SIG-M5 treated with dmso at 0.1 percent for 504 hours (cell line): Measurements from ENCODE around the gene CAMKV.
A peak's percentile ranks its signal among the peaks of the same experiment; 100 is the strongest.

Experiments used
- DNase-seq: peaks from one replicate; lab custom pipeline; 2025; ENCODE audit not compliant: unreplicated experiment; lab: John Stamatoyannopoulos, UW

The CAMKV gene

DNA sequence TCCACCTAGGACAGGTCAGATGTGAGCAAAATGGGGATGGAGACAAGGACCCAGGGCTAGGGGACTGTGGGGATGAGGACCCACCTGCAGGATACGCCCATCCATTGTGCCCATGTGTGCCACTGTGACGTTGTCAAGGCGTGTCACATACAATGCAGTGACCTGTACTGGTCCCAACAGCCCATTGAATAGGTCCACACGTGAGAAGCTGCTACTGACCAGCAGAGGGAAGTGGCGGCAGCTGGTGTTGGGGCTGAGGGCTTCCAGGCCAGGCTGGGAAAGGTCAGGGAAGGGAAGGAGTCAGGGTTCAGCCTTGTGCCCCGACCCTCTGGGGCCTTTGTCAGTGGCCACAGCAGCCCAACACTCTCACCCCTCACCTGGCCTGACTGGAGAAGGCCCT, 29.3 kb upstream of the CAMKV start:
- DNase-seq, result no peak

DNA sequence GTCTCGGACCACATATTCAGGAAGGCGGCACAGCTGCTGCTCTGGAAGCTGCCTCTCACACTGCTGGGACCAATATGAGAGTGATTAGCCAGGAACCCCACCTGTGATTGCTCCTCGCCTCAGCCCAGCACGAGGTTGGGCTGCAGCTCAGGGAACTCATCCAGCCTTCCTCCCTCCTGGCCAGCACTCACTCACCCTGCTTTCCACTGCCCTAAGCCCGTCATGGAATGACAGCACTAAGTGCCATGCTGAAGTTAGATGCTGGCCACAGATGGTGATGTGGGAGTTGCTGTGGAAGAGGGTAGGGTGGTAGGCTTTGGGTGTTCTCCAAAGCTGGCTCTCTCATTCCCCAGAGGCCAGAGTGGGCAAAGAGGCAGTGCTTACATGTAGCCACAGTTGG, 26.6 kb upstream of the CAMKV start:
- DNase-seq, result no peak

DNA sequence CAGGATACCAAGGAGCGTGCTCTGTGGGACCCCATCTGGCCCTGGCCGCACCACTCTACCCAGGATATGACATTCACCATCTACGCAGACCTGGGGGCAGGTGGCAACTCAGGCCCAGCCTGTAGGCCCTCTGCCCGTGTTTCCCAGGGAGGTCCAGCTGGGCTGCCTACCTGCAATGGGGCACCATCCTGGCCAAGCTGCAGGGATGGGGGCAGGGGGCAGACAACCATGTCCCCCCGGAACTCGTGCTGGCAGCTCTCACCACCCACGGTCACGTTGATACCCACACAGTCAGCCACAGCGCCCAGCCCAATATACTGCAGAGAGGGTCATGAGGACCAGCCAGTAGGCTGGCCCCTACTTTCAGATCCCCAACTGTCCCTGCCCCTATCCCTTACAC, 26.1 kb upstream of the CAMKV start:
- DNase-seq, result no peak

DNA sequence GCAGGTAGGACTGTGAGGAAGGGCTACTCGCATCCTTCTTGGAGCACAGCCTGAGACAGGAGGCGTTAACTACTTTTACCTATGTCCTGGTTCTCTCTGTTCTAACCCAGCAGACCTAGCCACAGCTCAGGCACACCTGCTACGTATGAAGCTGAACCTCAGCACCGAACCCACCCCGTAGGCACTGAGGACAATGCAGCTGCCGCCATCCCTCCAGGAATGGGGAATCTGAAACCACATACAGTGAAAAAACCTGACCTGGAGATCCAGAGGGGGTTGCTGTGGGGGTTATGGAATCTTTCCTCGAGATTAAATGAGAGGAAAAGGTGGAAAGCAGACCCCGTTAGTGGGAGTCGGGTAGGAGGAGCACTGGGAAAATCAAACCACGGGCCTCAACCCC, 19.6 kb upstream of the CAMKV start:
- no peak for DNase-seq

DNA sequence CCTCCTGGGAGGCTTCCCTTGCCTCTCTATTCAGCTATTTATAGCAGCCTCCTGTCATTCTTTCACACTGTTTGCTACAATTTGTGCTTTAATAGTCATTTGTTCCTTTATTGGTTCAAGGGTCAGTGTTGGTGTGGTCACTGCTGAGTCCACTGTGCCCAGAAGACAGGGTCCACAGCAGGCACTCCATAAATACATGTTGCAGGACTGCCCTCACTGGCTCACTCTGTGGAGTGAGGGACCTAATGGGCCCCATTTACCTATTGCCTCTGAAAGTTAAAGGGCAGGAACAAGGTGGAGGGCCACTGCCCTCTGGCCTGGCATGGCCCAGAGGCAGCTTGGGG, 17.2 kb upstream of the CAMKV start:
- no peak for DNase-seq

DNA sequence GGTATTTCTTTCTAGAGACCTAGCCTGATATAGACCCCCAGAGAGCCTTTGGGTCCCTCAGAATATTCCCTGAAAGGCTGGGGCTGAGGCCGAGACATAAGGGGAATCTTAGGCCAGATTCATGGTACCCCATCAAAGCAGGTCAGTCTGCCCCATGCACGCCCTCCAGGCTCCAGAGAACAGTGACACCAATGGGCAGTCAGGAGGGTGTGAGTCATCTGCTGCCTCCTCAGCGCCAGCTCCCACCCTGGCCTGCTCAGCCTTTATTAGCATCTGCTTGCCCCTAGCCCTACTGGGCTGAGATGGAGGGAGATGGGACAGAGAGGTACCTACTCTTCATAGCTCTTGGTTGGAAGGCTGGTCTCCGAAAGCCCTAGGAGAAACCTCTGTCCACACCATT, 14.3 kb upstream of the CAMKV start:
- no peak for DNase-seq

DNA sequence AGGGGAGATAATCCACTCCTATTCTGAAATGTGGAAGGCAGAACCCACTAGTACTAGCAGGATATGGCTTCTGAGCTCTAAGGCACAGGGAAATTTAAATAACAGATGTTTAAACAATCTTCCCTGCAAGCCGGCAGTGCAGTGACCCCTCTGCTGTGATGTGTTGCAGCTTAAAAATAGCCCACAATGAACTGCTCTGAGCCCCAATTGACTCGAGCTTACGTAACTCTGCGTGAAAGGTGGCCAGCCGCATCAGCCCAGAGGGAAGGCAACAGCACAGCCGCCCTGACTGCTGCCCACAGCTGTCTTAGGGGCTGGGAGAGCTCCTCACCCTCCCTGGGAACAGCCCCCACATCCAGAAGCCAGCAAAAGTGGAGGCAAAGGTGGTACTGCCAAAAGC, 12.5 kb upstream of the CAMKV start:
- peak; percentile 68 for DNase-seq

DNA sequence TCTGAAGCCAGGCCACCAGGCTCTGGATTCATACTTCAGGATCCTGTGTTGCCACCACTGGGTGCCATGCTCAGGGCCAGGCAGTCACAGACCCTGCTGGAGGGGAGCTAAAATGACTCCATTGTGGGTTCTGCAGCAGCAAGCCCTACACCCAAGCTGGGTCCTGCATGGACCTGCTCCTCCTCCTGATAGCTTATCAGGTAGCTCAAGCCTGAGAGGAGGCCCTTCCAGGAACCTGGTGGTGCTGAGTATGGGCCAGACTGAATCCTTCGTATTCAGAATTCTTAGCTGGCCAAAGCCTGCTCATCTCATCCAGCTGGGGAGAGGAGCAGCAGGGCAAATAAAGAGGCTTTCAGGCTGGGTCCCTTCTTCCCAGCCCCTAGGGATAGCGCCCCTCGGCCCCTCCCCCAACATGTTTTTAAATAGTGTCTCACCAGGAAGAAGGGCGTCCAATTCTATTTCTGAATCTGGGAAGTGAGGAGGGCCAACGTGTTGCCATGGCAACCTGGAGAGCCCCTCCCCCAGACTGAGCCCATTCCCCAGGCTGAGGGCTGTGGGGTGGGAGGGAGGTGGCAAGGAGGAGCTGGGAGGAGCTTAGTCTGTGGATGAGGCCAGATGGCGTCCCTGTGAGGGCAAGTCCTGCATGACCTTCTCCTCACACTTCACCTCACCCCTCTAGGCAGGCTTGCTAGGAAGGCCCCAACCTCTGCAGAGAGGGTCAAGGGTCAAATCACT, 11.0 kb upstream of the CAMKV start:
- DNase-seq, result no peak

DNA sequence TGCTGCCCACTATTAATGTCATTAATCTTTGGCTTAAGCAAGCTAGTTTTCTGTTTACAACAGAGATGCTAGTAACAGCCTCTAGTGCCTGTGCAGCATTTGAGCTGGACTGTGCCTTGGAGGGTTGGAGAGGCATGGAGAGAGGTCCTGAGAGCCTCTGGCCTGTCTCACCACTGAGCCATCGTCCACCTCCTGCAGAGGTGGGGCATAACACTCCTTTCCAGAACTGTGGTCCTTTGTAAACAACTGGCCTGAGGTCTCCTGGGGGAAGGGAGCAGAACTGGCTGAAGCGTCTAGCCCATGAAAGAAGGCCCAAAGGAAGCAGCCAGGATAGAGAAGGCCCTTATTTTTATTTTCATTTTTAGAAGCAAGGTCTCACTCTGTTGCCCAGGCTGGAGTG, 10.0 kb upstream of the CAMKV start:
- no peak for DNase-seq

DNA sequence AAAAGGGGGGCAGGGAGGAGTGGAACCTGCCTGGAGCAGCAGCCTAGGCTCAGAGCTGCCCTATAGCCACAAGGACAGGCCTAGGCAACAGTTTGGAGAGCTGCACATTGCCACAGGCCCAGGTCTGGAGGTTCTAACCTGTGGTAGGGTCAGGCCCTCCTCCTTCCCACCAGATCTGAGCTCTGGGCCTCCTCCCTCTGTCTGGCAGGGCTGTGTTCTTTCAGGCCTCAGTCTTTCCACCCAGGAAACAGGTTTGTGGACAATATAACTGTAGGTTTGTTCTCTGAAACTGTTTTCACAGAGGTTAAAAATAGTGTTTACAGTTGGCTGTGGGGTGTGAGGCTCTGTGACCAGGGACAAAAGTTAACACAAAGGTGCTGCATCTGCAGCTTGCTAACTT, 9.0 kb upstream of the CAMKV start:
- DNase-seq, result no peak

DNA sequence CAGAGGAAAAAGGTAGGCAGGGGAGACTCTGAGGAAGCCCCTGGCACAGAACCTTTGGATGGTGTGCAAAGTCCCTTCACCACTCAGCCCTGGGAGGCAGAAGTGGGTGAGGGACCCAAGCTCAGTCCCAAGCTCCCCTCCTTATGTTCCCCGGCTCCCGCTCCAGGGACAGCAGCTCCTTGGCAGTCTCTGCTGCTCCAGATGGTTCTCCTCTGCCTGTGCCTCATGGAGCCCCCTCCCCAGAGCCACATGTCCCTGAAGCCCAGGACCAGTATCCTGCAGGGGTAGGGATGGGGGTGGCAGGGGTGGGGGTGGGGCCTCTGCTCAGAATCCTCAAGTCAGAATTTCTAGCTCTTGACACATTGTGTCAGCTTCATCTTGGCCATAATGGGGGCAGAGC, 8.0 kb upstream of the CAMKV start:
- DNase-seq, result no peak

DNA sequence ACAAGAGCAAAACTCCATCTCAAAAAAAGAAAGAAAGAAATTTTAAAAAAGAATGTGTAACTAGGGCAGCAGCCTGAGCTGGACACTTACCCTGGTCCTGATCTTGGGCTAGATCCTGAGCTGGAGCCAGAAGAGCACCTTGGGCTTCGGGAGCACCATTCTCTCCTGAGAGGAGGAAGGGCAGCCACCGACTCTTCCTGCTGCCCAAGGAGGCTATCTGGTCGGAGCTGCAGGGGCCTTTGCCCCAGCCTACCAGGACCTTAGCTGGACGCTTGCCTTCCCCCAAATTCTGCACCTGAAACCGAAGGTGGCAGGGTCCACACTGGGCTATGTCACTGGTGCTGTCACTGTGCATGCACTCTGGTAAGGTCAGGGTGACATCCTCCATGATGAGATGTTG, 6.9 kb upstream of the CAMKV start:
- no peak for DNase-seq

DNA sequence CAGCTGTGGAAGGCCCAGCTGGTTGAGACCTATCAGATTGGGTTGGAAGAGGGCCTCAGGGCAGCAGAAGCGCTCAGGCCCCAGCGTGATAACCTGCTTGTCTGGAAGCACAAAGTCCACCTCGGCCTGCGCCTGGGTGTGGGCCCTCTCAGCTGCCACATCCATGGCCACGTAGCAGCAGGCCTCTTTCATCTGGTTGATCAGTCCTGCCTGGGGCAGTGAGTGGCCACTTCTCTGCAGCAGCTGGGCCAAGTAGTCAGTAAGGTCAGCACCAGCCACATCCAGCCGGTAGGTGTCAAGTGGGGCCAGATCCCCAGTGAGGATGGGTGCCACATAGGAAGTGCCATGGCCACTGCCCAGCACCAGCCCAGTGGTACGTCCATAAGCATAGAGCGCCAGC, 3.9 kb upstream of the CAMKV start:
- DNase-seq, result no peak

DNA sequence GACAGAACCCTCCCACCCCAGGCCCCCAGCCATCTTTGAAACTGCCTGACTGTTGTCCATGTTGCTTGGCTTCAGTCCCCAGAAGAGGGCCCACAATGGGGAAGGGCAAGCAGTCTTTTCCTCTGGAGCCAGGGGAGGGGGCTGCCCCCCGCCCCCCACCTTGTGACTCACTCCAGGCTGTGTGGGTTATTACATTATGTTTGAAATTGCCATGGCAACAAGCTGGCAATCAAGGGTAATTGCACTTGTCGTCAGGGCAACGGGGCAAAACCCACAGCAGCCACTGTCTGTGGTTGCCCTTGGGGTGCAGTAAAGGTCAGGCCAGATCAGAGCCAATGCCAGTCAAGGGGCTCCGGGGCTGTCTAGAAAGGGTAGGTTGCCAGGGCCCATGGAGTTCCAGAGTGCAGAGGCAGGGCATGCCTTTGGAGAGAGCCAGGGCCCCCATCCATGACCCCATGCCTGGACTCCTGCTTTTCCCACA, 3.1 kb upstream of the CAMKV start:
- peak; percentile 20 for DNase-seq

DNA sequence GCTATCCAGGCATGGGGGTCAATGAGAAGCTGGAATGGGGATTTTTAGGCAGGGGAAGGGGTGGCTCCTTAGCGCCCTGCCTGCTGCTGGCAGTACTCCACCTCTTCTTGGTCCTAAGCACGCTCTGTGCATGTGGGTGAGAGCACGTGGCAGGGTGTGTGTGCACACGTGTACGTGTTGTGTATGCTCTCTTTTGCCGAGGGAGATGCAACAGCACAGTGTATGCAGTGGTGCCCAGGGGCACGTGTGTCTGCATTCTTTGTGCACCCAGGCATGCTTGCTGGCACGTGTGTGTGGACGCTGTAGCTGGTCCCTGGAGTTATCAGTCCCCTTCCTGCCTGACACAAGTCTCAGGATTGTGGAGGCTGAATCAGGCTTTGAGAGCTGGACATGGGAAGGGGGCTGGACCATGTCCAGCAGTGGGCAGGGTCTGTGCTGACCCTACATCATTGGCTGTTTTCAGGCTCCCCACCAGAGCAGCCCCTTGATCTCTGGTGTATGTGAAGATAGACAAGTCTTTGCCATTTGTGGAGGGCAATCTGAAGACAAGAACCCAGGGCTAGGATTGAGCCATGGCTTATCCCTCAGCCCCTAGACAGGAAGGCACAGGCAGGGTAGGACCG, 1.9 kb upstream of the CAMKV start:
- no peak for DNase-seq

DNA sequence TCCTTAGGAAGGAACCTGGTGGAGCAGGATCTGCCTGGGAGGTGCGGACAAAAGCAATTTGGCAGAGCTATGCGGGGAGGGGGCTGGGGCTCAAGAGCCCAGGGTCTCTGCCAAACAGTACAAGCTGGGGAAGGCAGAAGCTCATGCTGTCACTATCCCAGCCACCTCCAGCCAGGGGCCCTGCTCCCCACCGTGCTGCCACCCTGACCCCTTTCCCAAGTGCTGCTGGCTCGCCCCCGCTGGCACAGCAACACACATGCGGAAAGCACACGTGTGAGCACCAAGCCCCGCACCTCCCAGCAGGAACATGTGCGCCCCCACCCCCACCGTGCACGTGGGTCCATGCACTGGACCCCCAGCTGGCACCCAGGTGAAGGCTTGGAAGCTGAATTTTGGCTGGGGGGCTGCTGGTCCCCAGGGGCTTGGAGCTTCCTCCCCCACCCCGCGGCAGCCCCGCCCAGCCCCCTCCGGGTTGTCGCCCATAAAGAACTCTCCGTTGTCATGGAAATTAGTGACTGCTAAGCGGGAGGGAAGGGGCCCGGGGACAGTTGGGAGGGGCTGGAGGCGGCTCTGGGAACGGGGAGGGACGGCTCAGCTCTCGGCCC, 742 bp downstream of the CAMKV start:
- no peak for DNase-seq

DNA sequence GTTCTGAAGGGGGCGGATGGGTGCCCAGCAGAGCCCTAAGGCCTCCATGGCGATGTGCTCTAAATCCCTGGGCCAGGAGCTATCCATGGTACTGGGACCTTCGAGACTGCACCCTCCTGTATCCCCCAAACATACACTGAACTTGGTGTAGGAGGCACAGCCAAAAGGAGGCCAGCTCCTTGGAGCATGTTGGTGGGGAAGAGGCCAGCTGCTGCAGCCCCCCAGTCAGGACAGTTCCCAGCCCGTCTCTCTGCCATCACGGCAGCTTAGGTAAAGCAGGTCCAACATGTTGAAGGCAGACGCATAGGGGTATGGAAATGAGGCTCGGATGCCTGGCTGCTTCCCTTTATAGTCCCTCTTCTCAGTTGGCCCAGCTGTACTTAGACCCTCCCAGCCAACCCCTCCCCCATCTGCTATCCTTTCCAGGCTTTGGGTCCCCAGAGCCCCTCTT, 1.8 kb downstream of the CAMKV start:
- DNase-seq, result peak; percentile 61

DNA sequence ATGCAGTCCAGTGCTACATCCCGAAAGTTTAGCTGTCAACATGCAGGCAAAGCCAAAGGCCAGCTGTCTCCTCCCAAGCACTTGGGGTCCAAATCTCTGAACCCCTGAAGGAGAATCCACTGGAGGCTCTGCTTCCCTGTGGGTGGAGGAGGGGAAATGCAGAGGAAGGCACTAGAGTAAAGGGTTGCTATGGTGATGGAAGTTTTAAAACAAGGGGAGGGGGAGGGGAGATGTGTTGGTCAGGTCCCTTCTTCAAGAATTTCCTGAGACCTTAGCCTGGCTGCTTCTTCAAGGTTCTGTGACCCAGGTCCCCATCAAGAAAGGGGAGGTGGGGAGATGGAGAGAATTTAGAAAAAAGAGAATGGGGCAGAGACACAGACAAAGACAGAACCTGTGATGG, 2.3 kb downstream of the CAMKV start:
- no peak for DNase-seq

DNA sequence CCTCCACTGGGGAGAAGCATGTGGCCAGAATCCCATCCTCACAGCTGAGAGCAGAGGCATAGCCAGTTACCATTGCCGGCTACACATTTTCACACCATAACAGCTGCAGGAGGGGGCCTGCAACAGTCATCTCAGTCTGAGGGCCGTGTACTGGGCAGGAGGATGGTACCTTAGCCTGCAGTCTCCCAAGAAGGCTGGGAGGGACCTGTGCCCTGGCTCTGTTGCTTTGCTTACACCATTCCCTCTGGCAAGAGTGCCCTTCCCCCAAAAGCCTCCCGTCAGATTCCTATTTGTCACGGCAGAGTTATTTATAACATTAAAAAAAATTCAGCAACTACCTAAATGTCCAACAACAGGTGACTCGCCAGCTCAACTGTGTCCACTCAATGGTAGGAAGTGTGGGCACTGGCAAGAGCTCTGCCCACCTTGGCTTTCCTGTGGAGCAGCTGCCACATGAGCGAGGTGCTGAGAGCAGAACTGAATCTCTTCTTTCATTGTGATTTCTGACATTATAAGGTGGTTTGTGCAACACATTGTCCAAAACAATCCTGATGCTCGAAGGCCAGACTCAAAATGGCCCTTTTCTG, 4.4 kb downstream of the CAMKV start:
- DNase-seq, result no peak

DNA sequence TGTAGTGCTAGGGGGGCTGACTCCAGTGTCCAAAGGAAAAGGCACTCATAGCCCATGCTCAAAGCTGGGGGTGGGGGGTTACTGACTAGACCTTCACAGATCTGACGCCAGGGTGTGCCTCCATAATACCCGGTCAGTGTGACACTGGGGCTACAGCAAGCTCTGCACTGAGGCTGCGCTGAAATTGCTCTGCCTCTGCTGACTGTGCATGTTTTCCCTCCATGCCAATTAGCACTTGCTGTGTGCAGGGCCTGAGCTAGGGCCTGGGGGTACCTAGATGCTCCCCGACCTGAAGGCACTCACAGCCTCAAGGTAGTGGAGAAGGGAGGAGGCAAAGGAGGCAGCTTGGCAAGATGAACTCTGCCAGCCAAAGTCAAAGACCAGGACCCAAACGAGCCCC, 5.2 kb downstream of the CAMKV start:
- no peak for DNase-seq

DNA sequence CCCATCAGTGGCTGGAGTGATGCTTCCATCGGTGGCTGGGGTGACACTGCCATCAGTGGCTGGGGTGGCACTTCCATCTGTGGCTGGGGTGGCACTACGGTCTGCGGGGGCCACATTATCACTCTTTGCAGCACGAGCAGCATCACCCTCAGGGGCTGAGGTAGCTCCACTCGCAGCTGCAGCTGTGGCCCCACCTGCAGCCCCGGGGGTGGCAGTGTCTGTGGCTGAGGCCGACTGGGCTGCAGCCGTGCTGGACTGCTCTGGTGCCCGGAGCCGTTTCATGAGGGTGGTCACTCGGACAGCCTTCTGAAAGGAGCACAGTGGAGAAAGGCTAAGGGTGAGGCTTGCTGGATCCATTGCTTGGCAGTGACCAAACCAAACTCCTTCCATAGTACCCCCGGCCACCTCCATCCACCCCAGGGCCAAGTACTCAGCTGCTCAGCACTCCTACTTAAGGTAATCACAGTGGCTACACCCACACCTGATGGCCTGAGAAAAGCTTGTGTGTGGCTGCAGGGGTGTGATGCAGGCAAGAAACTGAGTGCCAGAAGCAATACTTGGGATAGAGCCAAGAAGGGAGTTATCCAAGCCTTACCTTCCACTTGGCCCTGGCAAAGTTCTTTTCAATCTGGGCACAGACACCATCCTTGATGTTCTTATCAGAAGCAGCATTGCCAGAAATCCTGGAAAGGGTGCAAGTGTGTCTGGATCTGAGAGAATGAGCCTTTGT, 10.0 kb downstream of the CAMKV start:
- DNase-seq, result no peak
